ENCODE results near the gene RPS14.

RPS14 gene

DNA sequence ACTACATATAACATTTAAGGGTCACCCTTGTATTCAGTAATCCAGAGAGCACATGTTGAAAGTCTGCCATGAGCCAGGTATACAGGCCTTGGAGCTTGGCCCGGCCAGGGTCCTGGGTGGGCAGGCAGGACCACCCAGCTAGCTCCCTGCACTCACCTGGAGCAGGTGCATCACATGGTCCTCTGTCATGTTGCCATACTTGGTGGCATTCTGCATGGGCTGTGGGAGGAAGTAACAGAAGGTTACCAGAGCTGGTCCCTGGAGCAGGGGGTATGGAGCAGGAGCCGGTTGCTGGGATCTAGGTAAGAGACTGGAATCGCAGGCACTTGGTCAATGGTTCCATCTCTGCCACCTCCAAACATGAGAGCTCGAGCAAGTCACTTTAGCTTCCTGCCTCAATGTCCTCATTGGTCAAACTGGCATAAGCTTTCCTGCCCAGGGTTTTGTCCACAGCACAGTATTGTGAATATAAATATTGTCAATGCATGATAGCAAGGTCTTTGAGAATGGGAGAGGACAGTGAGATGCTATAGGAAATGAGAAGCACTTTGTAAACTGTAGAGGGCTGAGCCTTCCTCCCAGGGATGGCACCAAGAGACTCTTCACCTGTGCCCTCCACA is 43.3 kb downstream of the RPS14 start:
- Histone ChIP-seq H3K27ac (ENCODE audit: low read depth, low read length) (no peak overlapping the region), H3K27me3 (ENCODE audit: control insufficient read depth, insufficient read depth, low read length) (no peaks in the 10 kb centered on the region), H3K4me1 (ENCODE audit: control insufficient read depth, insufficient read depth, low read length) (peaks cover 9% of the 10 kb centered on the region), H3K4me3 (ENCODE audit: low read length) (no peak overlapping the region), H3K9ac (ENCODE audit: low read length) (no peak overlapping the region), H3K36me3 (ENCODE audit: control insufficient read depth, insufficient read depth, low read length) (peaks cover 23% of the 10 kb centered on the region)

DNA sequence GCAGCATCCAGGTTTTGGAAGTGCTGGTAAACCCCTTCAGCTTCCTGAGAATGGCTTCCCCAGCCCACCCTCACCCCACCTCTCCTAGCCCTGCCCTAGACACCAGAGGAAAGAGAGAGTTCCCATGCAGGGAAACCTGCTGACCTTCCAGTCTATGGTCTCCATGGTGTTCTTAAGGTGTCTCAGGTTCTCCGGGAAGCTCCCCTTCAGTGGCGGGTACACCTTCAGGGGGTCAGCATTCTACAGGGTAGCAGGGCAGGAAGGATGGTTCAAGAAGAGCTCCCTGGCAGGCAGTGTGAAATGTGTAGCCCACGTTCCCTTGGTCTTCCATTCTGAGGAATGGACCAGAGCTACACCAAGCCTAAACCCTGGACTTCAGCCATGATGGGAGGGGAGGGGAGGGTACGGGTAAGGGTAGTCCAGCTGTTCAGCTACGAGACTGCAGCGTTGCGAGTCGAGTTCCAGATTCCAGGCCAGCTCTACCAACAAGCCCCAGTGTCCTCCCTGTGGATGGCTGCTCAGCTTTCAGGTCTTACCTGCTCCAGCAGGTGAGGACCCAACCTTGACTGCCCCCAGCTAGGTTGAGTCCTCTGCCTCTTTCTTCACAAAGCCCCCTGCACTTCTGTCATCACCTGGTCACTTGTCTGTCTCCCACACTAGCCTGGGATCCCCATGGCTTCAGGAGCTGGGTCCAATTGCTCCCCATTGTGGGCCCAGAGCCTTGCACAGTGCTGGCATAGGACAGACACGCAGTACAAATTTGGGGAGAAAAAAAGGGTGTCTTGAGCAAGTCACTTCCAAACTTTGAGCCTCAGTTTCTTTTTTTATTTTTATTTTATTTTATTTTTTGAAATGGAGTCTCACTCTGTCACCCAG is 44.4 kb downstream of the RPS14 start:
- Histone ChIP-seq H3K27ac (ENCODE audit: low read depth, low read length) (no peak overlapping the region), H3K36me3 (ENCODE audit: control insufficient read depth, insufficient read depth, low read length) (peaks cover 23% of the 10 kb centered on the region), H3K9ac (ENCODE audit: low read length) (no peak overlapping the region), H3K4me1 (ENCODE audit: control insufficient read depth, insufficient read depth, low read length) (peaks cover 3% of the 10 kb centered on the region), H3K27me3 (ENCODE audit: control insufficient read depth, insufficient read depth, low read length) (no peaks in the 10 kb centered on the region), H3K4me3 (ENCODE audit: low read length) (no peak overlapping the region)

DNA sequence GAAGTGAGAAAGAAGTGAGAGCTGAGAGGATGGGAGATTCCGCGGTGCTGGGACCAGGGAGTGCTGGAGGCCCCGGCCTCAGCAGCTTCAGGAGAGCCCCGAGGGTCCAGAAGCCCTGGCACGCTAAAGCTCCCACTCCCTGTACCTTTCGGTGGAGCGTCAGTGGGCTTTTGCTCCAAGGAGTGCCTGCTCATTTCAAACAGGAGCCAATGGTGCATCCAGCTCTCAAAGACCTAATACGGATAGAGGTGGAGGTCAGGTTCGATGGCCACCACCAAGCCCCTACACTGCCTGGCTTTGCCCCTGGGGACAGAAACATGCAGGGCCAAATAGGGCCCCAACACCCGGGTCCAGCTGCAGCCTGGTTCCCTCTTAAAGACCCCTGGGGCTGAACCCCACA is 45.0 kb downstream of the RPS14 start:
- H3K9ac ChIP-seq (ENCODE audit: low read length), result no peak overlapping the region
- no peaks in the 10 kb centered on the region for H3K4me1 ChIP-seq (ENCODE audit: control insufficient read depth, insufficient read depth, low read length)
- no peak overlapping the region for H3K27ac ChIP-seq (ENCODE audit: low read depth, low read length)
- no peaks in the 10 kb centered on the region for H3K27me3 ChIP-seq (ENCODE audit: control insufficient read depth, insufficient read depth, low read length)
- no peak overlapping the region for H3K4me3 ChIP-seq (ENCODE audit: low read length)
- peaks cover 24% of the 10 kb centered on the region for H3K36me3 ChIP-seq (ENCODE audit: control insufficient read depth, insufficient read depth, low read length)

DNA sequence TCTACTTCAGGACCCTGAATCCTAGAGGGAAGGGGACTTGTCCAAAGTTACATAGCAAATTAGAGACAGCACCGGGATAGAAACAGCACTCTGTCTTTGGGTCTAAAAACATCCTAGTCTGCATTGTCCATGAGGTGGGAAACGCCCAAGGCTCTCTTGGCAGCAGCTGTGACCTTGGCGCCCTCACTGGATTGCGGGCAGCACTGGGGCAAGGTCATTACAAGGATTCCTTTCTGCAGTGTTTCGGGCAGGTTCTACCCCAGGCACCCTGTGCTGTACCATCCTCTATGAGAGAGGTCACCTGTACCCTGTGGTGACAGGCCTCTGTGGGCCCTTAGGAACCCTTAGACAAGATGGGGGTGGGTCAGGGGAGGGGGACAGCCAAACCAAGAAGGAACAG is 45.4 kb downstream of the RPS14 start:
- Histone ChIP-seq H3K9ac (ENCODE audit: low read length) (no peak overlapping the region), H3K36me3 (ENCODE audit: control insufficient read depth, insufficient read depth, low read length) (peaks cover 27% of the 10 kb centered on the region), H3K4me1 (ENCODE audit: control insufficient read depth, insufficient read depth, low read length) (no peaks in the 10 kb centered on the region), H3K27ac (ENCODE audit: low read depth, low read length) (no peak overlapping the region), H3K27me3 (ENCODE audit: control insufficient read depth, insufficient read depth, low read length) (no peaks in the 10 kb centered on the region), H3K4me3 (ENCODE audit: low read length) (no peak overlapping the region)

DNA sequence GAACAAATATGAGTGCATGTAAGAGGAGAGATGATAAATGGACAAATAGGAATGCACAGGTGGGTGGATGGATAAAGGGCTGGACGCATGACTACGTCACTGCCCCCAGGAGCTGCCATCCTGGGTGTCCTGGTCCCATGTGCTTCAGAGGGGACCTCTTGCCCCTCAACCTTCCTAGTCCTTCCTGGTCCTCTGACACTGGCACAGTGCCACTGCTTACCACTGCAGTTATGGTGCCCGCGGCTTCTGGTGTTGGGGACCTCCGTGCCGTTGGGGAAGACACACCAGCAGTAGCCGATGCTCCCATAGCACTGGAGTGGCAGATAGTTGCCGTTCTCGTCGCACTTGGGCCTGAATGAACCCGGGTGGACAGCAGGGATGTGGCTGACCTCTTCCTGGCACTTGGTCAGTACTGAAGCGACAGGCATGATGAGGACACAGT is 46.6 kb downstream of the RPS14 start:
- H3K9ac ChIP-seq (ENCODE audit: low read length), result no peak overlapping the region
- peaks cover 31% of the 10 kb centered on the region for H3K36me3 ChIP-seq (ENCODE audit: control insufficient read depth, insufficient read depth, low read length)
- H3K4me1 ChIP-seq (ENCODE audit: control insufficient read depth, insufficient read depth, low read length), result no peaks in the 10 kb centered on the region
- H3K4me3 ChIP-seq (ENCODE audit: low read length), result no peak overlapping the region
- no peak overlapping the region for H3K27ac ChIP-seq (ENCODE audit: low read depth, low read length)
- H3K27me3 ChIP-seq (ENCODE audit: control insufficient read depth, insufficient read depth, low read length), result no peaks in the 10 kb centered on the region

DNA sequence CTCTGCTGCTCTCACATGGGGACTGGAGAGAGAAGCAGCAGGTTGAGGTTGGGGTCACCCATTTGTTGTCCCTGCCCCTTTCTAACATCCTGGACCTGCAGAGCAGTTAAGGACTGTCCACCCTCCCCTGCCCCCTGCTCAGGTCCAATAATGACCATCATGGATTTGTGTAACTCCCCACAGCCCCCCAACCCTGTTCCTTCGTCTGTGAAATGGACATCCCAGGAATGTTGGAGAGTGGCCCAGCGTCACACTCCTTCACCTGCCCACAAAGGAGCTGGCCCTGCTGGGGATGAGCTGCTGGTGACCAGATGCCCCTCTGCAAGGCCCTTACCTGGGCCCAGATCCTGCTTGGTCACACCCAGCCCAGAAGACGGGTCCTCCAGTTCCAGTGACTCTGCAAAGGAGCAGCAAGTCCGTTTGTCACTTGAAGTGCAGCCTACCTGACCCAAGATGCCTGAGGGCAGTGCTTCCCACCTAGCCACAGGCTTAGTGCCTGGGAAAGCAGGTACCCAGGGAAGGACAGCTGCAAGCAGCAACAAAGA is 47.2 kb downstream of the RPS14 start:
- Histone ChIP-seq H3K27me3 (ENCODE audit: control insufficient read depth, insufficient read depth, low read length) (no peaks in the 10 kb centered on the region), H3K9ac (ENCODE audit: low read length) (no peak overlapping the region), H3K36me3 (ENCODE audit: control insufficient read depth, insufficient read depth, low read length) (peaks cover 32% of the 10 kb centered on the region), H3K4me1 (ENCODE audit: control insufficient read depth, insufficient read depth, low read length) (no peaks in the 10 kb centered on the region), H3K4me3 (ENCODE audit: low read length) (no peak overlapping the region), H3K27ac (ENCODE audit: low read depth, low read length) (no peak overlapping the region)

DNA sequence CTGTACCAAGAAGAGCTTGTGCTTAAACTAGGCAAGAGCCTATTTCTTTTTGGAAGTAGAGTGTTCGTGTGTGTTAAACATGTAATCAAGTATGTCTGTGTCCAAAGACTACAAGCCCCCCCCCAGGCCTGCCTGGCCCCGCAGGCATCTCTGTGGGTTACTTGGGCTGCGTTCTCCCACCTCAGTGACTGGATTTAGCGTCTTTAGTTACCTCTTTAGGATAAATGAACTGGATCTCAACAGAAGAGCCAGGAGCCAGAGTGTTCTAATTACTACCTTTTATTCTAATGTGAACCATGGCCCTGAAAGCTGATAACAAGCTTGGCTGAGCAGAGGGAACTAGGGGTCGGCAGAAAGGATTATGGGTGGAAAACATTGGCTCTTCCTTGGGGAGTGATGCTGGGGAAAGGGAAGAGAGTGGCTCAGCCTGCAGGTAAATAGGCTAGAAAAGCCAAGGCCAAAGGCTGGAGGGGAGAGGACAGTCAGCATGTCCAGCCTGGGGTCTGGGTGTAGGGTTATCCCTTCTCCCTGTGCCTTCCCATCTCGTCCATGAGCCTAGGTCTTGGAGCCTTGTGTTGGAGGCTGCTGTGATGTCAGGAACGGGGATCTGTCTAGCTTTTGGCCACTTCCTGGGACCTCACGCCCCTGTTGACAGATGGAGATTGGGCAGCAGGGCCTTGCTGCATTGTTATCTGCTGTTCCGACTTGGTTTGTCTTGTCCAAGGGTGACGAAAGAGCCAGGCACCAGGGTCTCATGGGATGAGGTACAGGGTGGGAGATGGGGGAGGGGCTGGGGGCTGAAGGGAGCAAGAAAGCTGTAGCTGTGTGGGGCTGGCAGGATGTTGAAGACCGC is 47.9 kb downstream of the RPS14 start:
- Histone ChIP-seq H3K9ac (ENCODE audit: low read length) (no peak overlapping the region), H3K4me3 (ENCODE audit: low read length) (no peak overlapping the region), H3K36me3 (ENCODE audit: control insufficient read depth, insufficient read depth, low read length) (peaks cover 32% of the 10 kb centered on the region), H3K4me1 (ENCODE audit: control insufficient read depth, insufficient read depth, low read length) (no peaks in the 10 kb centered on the region), H3K27ac (ENCODE audit: low read depth, low read length) (no peak overlapping the region), H3K27me3 (ENCODE audit: control insufficient read depth, insufficient read depth, low read length) (no peaks in the 10 kb centered on the region)

DNA sequence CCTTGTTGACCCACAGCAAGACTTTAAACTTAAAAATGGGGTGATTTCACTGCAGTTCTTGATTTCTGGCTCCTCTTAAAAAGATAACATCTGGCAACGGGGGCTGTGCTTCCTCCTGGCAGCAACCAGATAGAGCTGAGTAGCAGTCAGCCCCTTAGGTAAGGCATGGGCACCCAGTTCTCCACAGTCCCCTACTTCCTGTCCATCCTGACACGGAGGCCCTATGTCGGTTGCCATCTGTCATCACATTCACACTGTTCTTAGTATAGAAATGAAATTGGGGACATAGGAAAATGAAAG is 48.5 kb downstream of the RPS14 start:
- Histone ChIP-seq H3K4me3 (ENCODE audit: low read length) (no peak overlapping the region), H3K4me1 (ENCODE audit: control insufficient read depth, insufficient read depth, low read length) (no peaks in the 10 kb centered on the region), H3K27me3 (ENCODE audit: control insufficient read depth, insufficient read depth, low read length) (no peaks in the 10 kb centered on the region), H3K36me3 (ENCODE audit: control insufficient read depth, insufficient read depth, low read length) (peaks cover 33% of the 10 kb centered on the region), H3K9ac (ENCODE audit: low read length) (no peak overlapping the region), H3K27ac (ENCODE audit: low read depth, low read length) (no peak overlapping the region)

DNA sequence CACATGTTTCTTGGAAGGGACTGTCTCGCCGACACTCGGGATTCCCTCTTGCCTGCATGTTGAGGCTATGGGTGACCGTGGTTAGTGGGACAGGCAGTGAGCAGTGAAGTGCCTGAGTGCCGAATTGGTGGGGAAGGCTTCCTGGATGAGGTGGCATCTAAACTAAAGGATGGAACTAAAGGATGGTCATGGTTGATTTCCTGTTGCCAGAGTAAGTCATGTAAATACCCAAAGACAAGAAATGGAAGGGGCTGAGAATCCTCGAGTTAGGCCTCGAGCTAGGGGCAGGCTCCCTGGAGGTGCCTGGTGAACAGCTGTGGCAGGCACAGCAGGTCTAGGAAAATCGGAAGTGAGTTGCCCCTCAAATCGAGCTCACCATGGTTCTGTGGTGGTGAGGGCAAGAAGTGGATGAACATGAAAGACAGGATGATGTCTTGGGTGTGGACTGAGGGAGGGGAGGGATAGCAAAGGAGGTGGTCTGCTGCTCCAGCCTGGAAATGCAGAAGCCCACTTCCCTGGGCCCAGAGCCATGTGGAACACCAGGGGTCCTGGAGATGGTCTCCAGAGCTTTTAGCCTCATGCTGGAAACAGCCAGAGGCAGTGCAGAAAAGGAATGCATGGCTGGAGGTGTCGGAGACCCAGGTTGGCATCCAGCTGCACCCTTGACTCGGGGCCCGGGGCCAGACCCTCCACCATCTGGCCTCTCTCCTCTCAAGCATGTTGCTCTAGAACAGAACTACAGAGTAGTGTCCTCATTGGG is 49.0 kb downstream of the RPS14 start:
- Histone ChIP-seq H3K9ac (ENCODE audit: low read length) (no peak overlapping the region), H3K4me1 (ENCODE audit: control insufficient read depth, insufficient read depth, low read length) (no peaks in the 10 kb centered on the region), H3K27me3 (ENCODE audit: control insufficient read depth, insufficient read depth, low read length) (no peaks in the 10 kb centered on the region), H3K27ac (ENCODE audit: low read depth, low read length) (no peak overlapping the region), H3K36me3 (ENCODE audit: control insufficient read depth, insufficient read depth, low read length) (peaks cover 33% of the 10 kb centered on the region), H3K4me3 (ENCODE audit: low read length) (no peak overlapping the region)

DNA sequence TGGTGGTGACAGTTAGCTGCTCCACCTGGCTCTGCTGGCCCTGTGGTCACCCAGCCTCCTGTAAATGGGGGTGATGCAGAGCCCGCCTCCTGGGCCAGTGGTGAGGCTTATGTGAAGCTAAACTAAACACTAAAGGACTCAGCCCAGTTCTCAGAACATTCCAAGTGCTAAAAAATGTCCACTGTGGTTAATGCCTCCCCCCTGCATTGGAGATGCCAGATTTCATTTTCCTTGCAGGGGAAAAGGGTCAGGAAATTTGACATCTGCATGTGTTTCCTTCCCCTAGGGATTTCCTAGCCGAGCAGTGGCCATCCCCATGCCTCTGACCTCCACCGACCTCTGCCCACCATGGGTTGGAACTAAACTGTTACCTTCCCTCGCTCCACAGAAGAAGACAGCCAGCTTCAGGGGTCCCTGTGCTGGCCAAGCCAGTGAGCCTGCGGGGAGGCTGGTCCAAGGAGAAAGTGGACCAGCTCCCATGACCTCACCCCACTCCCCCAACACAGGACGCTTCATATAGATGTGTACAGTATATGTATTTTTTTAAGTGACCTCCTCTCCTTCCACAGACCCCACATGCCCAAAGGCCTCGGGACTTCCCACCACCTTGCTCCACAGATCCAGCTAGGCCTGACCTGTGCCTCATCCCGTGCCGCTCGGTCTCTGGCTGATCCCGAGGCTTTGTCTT is 49.9 kb downstream of the RPS14 start:
- Histone ChIP-seq H3K9ac (ENCODE audit: low read length) (no peak overlapping the region), H3K4me3 (ENCODE audit: low read length) (no peak overlapping the region), H3K36me3 (ENCODE audit: control insufficient read depth, insufficient read depth, low read length) (peaks cover 34% of the 10 kb centered on the region), H3K4me1 (ENCODE audit: control insufficient read depth, insufficient read depth, low read length) (no peaks in the 10 kb centered on the region), H3K27ac (ENCODE audit: low read depth, low read length) (no peak overlapping the region), H3K27me3 (ENCODE audit: control insufficient read depth, insufficient read depth, low read length) (no peaks in the 10 kb centered on the region)

DNA sequence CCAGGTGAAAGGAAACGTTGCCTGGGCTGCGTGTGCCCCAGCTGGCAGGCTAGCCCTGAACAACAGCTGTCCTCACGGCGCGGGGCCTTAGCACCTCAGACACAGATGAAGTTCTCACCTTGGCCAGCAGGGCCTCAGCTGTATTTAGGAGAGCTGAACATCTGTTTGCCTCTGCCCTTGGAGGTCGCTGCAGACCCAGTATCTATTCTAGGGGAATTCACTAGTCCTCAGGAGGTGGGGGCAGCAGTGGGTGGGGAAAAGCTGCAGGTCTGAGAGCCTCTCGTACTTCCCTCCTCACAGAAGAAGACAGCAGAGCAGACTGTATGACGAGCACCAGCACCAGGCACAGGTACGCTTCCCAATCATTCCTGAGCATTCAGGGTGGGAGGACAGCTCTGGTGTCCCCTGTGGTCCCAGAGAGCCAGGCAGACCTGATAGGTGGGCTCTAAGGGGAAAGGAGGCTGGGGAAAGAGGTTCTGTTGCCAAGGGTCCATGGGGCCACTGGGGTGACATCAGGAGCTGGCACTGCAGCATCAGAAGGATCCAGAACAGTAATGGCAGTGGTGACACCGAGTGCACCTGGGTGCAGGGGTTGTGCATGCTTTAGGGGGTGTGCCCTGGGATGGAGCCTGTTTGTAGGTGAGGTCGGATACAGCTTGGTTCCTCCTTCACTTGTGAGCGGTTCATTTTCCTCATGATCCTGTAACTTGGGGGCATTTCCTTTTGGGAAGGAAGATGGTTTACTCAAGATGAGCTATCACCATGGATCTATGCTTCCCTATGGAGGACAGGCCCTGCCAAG is 50.6 kb downstream of the RPS14 start:
- H3K27me3 ChIP-seq (ENCODE audit: control insufficient read depth, insufficient read depth, low read length), result no peaks in the 10 kb centered on the region
- H3K4me1 ChIP-seq (ENCODE audit: control insufficient read depth, insufficient read depth, low read length), result no peaks in the 10 kb centered on the region
- no peak overlapping the region for H3K9ac ChIP-seq (ENCODE audit: low read length)
- peaks cover 37% of the 10 kb centered on the region for H3K36me3 ChIP-seq (ENCODE audit: control insufficient read depth, insufficient read depth, low read length)
- no peak overlapping the region for H3K4me3 ChIP-seq (ENCODE audit: low read length)
- H3K27ac ChIP-seq (ENCODE audit: low read depth, low read length), result no peak overlapping the region

All from rectal smooth muscle tissue (tissue), 1 donor.